ENCODE data around the gene MFAP4.

MFAP4 gene

DNA sequence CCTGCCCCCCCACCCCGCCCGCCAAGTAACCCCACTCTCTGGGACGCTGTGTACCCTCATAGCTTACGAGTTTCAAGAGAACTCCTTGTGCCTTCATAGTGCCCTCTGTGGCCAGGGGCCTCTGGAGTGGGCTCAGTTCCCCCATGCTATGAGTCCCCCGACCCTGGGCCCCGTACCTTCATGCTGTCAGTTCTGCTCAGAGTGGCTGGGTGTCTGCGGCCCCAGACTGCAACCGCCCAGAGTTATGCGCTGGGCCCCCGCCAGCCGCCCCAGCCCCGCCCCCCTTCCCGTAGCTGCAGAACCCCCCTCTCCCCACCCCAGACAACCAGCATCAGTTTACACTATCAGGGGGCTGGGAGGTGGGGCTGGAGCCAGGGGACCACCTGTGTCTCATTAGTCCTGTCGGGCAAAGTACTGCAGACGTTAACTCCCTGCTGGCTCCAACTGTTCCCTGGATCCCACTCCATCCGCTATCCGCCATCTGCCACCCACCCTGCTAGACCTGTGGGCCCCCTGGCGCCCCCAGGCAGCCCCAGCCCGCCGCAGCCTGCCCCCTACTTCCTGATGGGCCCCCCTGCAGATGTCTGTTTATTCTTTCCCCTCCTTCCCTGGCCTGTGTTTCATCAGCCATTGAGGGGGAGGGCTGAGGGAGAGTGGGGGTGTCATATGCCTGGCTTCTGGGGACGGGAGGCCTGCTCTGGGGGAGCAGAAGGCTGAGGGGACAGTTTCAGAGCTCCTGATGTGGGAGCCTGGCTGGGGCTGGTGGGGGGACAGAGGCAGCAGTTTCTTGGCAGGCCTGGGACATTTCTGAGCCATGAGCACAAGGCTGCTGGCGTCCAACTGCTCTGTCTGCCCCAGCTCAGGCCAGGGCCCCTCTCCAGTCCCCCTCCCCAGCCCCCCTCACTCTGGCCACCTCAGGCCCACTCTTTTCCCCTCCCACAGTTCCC, at the start of gene MFAP4:
Gene MFAP4, minus strand, starts transcription at position 217 of the 947 bp plus-strand sequence. Its CDS starts 35 bp downstream, at position 182.
- Histone ChIP-seq H3K36me3 (ENCODE audit: control insufficient read depth, insufficient read depth, low read length) (peaks cover 9% of the 10 kb centered on the region), H3K9ac (ENCODE audit: low read length) (peak within 1 kb of the TSS; percentile 19), H3K4me3 (ENCODE audit: low read length) (peak within 1 kb of the TSS; percentile 68), H3K27ac (ENCODE audit: low read depth, low read length) (peak within 1 kb of the TSS; percentile 97), H3K4me1 (ENCODE audit: control insufficient read depth, insufficient read depth, low read length) (peaks cover 47% of the 10 kb centered on the region), H3K27me3 (ENCODE audit: control insufficient read depth, insufficient read depth, low read length) (no peaks in the 10 kb centered on the region)

DNA sequence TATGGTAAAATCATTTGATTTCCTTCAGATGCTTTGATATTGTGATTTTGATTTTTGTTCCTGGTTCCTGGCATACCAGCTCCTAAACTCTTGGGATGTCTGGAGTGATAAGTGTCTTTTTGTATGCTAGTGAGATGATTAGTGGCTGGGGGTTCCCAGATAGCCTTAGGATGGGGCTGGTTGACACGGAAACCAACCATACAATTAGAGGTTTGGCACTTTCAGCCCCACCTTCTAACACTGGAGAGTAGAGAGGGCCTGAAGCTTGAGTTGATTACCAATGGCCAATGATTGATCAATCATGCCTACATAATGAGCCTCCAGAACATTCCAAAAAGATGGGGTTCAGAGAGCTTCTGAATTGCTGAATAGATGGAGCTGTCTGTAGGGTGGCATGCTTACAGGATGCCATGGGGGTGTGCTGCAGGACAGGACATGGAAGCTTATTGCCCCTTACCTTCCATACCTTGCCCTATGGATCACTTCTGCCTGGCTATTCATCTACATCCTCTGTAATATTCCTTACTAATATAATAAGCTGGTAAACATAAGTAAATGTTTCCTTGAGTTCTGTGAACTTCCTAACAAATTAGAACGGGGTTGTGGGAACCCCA, 46.8 kb upstream of the MFAP4 start:
- no peak overlapping the region for H3K9ac ChIP-seq (ENCODE audit: low read length)
- H3K27me3 ChIP-seq (ENCODE audit: control insufficient read depth, insufficient read depth, low read length) = no peaks in the 10 kb centered on the region
- no peak overlapping the region for H3K27ac ChIP-seq (ENCODE audit: low read depth, low read length)
- no peaks in the 10 kb centered on the region for H3K4me1 ChIP-seq (ENCODE audit: control insufficient read depth, insufficient read depth, low read length)
- H3K4me3 ChIP-seq (ENCODE audit: low read length) = no peak overlapping the region
- H3K36me3 ChIP-seq (ENCODE audit: control insufficient read depth, insufficient read depth, low read length) = no peaks in the 10 kb centered on the region

- H3K36me3 ChIP-seq (ENCODE audit: control insufficient read depth, insufficient read depth, low read length) = no peaks in the 10 kb centered on the region
- H3K27me3 ChIP-seq (ENCODE audit: control insufficient read depth, insufficient read depth, low read length) = no peaks in the 10 kb centered on the region
- H3K9ac ChIP-seq (ENCODE audit: low read length) = no peak overlapping the region
- no peak overlapping the region for H3K27ac ChIP-seq (ENCODE audit: low read depth, low read length)
- no peaks in the 10 kb centered on the region for H3K4me1 ChIP-seq (ENCODE audit: control insufficient read depth, insufficient read depth, low read length)
- H3K4me3 ChIP-seq (ENCODE audit: low read length) = no peak overlapping the region
Observed at GRCh38 chr17:19433255-19433654, 46.3 kb upstream of the MFAP4 start.

- H3K36me3 ChIP-seq (ENCODE audit: control insufficient read depth, insufficient read depth, low read length) = no peaks in the 10 kb centered on the region
- no peak overlapping the region for H3K27ac ChIP-seq (ENCODE audit: low read depth, low read length)
- no peaks in the 10 kb centered on the region for H3K4me1 ChIP-seq (ENCODE audit: control insufficient read depth, insufficient read depth, low read length)
- no peak overlapping the region for H3K9ac ChIP-seq (ENCODE audit: low read length)
- no peak overlapping the region for H3K4me3 ChIP-seq (ENCODE audit: low read length)
- H3K27me3 ChIP-seq (ENCODE audit: control insufficient read depth, insufficient read depth, low read length) = no peaks in the 10 kb centered on the region
Observed at GRCh38 chr17:19431691-19432090, 44.7 kb upstream of the MFAP4 start.

- H3K27ac ChIP-seq (ENCODE audit: low read depth, low read length) = no peak overlapping the region
- H3K4me1 ChIP-seq (ENCODE audit: control insufficient read depth, insufficient read depth, low read length) = peaks cover 5% of the 10 kb centered on the region
- H3K36me3 ChIP-seq (ENCODE audit: control insufficient read depth, insufficient read depth, low read length) = no peaks in the 10 kb centered on the region
- no peak overlapping the region for H3K4me3 ChIP-seq (ENCODE audit: low read length)
- no peaks in the 10 kb centered on the region for H3K27me3 ChIP-seq (ENCODE audit: control insufficient read depth, insufficient read depth, low read length)
- no peak overlapping the region for H3K9ac ChIP-seq (ENCODE audit: low read length)
Observed at GRCh38 chr17:19426631-19427030, 39.6 kb upstream of the MFAP4 start.

DNA sequence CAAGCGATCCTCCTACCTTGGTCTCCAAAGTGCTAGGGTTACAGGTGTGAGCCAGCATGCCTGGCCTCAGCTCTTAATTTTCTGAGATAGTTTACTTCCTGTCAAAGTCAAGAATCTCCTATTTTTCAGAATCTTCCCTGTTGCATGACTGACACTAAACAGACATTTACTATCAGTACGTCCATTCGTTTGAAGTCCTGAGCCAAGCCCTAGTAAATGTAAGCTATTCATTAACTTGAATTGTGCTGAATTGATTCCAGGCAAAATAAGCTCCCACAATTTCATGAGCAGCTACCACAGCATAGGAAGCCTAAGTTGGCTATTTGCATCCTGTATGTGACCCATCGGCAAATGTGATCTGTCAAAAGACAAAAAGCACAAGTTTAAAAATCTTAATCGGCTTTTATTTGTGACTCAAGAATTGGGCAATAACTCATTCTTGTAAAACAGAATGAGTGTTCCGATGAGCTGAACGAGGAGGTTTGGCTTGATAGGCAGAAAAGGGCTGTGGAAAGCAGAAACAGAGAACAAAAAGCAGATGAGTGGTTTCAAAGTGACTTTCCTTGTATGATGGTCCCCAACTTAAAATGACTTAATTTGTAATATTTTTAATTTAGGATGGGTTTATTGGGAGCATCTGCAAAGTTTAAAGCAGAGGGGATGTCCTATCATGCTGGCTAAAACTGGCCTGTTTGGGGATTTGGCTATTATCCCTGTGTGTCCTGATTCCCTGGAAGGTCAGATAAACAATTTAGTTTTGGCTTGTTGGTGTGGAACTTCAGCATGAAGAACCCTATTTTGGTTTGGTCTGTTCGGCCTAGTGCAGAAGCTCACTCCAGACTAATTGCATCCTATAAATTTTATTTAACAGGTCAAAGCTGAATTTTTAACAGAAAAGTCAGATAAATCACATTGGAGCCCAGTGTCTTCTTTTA, 38.2 kb upstream of the MFAP4 start:
- Histone ChIP-seq H3K27me3 (ENCODE audit: control insufficient read depth, insufficient read depth, low read length) (no peaks in the 10 kb centered on the region), H3K9ac (ENCODE audit: low read length) (no peak overlapping the region), H3K4me3 (ENCODE audit: low read length) (no peak overlapping the region), H3K4me1 (ENCODE audit: control insufficient read depth, insufficient read depth, low read length) (peaks cover 5% of the 10 kb centered on the region), H3K27ac (ENCODE audit: low read depth, low read length) (peak overlapping the region; percentile 50), H3K36me3 (ENCODE audit: control insufficient read depth, insufficient read depth, low read length) (no peaks in the 10 kb centered on the region)

DNA sequence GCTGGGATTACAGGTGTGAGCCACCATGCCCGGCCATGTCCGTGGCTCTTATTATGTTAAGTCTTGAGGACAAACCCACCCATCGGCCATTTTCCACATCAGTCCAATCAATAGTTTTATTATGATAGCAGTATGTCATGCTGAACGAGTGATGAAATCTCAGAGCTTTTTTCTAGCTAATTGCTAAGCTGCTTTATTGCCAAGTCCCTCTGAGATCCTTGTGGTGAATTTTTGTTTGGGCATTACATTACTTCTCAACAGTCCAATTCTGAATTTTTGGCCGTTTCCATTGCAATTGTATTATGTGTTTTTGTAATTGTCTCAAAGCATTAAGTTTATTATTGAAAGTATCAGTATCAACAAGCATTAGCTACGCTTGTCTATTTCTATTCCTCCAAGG, 34.9 kb upstream of the MFAP4 start:
- no peaks in the 10 kb centered on the region for H3K27me3 ChIP-seq (ENCODE audit: control insufficient read depth, insufficient read depth, low read length)
- no peak overlapping the region for H3K4me3 ChIP-seq (ENCODE audit: low read length)
- no peak overlapping the region for H3K9ac ChIP-seq (ENCODE audit: low read length)
- H3K27ac ChIP-seq (ENCODE audit: low read depth, low read length) = no peak overlapping the region
- H3K4me1 ChIP-seq (ENCODE audit: control insufficient read depth, insufficient read depth, low read length) = peaks cover 5% of the 10 kb centered on the region
- peaks cover 2% of the 10 kb centered on the region for H3K36me3 ChIP-seq (ENCODE audit: control insufficient read depth, insufficient read depth, low read length)

DNA sequence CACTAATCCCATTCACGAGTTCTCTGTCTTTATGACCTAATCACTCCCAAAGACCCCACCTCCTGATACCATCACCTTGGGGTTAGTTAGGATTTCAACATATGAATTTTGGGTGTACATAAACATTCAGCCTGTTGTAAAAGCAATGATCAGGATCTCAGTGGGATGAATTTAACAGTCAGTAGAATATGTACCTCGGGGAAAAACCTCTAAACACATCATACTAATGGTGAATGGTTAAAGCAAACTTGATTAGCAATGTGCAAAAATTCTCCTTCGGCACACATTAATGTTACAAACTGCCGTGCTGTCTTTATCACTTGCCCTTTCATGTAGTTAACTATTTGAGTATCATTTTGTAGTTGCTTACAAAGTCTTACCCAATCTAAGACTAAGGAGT, 34.2 kb upstream of the MFAP4 start:
- Histone ChIP-seq H3K4me3 (ENCODE audit: low read length) (no peak overlapping the region), H3K27me3 (ENCODE audit: control insufficient read depth, insufficient read depth, low read length) (no peaks in the 10 kb centered on the region), H3K4me1 (ENCODE audit: control insufficient read depth, insufficient read depth, low read length) (peaks cover 5% of the 10 kb centered on the region), H3K36me3 (ENCODE audit: control insufficient read depth, insufficient read depth, low read length) (peaks cover 2% of the 10 kb centered on the region), H3K9ac (ENCODE audit: low read length) (no peak overlapping the region), H3K27ac (ENCODE audit: low read depth, low read length) (no peak overlapping the region)

DNA sequence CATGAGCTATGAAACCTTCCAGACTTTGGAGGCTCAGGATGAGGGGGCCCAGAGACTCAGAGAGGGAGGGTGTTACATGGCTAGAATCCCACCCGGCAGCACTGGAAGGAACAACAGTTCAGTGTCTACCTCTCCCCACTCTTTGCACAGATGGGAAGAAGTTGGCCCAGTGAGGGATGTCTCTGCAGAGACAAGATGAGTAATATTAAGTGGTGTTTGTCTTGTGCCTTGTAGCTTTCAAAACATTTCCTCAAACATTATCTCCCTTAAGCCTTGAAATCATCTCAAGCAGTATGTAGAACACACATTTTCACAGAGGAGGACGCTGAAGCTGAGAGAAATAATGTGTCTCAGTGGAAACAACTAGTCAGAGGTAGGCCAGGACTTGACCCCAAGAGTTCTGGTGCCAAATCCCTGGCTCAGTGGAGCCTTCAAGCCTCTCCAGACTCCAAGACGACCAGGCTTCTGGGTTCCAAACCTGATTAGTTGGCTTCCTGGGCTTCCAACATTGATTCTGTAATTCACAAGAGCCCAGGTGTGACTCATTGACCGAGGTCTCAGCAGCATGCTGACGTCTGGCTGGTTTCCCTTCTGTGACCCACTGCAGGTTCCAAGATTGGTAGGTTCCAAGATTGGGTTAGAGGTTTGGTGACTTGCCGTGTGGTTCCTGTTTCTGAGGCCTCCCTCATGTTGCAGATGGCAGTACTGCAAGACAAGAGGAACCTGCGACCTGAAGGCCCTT, 31.4 kb upstream of the MFAP4 start:
- Histone ChIP-seq H3K27me3 (ENCODE audit: control insufficient read depth, insufficient read depth, low read length) (no peaks in the 10 kb centered on the region), H3K4me1 (ENCODE audit: control insufficient read depth, insufficient read depth, low read length) (no peaks in the 10 kb centered on the region), H3K4me3 (ENCODE audit: low read length) (no peak overlapping the region), H3K36me3 (ENCODE audit: control insufficient read depth, insufficient read depth, low read length) (peaks cover 2% of the 10 kb centered on the region), H3K27ac (ENCODE audit: low read depth, low read length) (no peak overlapping the region), H3K9ac (ENCODE audit: low read length) (no peak overlapping the region)

GRCh38 chr17:19417611-19418010, 30.6 kb upstream of the MFAP4 start:
- Histone ChIP-seq H3K36me3 (ENCODE audit: control insufficient read depth, insufficient read depth, low read length) (peaks cover 2% of the 10 kb centered on the region), H3K27ac (ENCODE audit: low read depth, low read length) (no peak overlapping the region)

GRCh38 chr17:19415806-19416775, 29.1 kb upstream of the MFAP4 start:
- Histone ChIP-seq H3K9ac (ENCODE audit: low read length) (no peak overlapping the region), H3K27me3 (ENCODE audit: control insufficient read depth, insufficient read depth, low read length) (no peaks in the 10 kb centered on the region), H3K36me3 (ENCODE audit: control insufficient read depth, insufficient read depth, low read length) (peaks cover 2% of the 10 kb centered on the region), H3K4me1 (ENCODE audit: control insufficient read depth, insufficient read depth, low read length) (no peaks in the 10 kb centered on the region), H3K4me3 (ENCODE audit: low read length) (no peak overlapping the region), H3K27ac (ENCODE audit: low read depth, low read length) (no peak overlapping the region)

More at GRCh38 chr17:19417611-19418010, 30.6 kb upstream of the MFAP4 start:
- Histone ChIP-seq H3K4me3 (ENCODE audit: low read length) (no peak overlapping the region), H3K4me1 (ENCODE audit: control insufficient read depth, insufficient read depth, low read length) (no peaks in the 10 kb centered on the region), H3K9ac (ENCODE audit: low read length) (no peak overlapping the region), H3K27me3 (ENCODE audit: control insufficient read depth, insufficient read depth, low read length) (no peaks in the 10 kb centered on the region)

Data from rectal smooth muscle tissue (tissue), 1 donor.